Amygdala (tissue), 56 donors: ENCODE results near the gene GORASP1.

Experiments
- DNase-seq, 56 donors: peaks; one replicate each; lab custom pipeline; 2025; lab: John Stamatoyannopoulos, UW

The GORASP1 gene

GRCh38 chr3:39142067-39142466 is 34.6 kb upstream of the GORASP1 start:
- DNase-seq: no peak

- no peak for DNase-seq
These were observed 34.0 kb upstream of the GORASP1 start for GRCh38 chr3:39141171-39141995.

GRCh38 chr3:39140341-39140971 is 33.0 kb upstream of the GORASP1 start:
- DNase-seq: no peak

GRCh38 chr3:39139442-39139841 is 32.0 kb upstream of the GORASP1 start:
- no peak for DNase-seq

GRCh38 chr3:39138804-39139415 is 31.5 kb upstream of the GORASP1 start:
- DNase-seq: peak in 39 of 56 donors; percentile 13 to 80 (median 52)

- DNase-seq: no peak
These were observed 30.8 kb upstream of the GORASP1 start for GRCh38 chr3:39137991-39138803.

DNA sequence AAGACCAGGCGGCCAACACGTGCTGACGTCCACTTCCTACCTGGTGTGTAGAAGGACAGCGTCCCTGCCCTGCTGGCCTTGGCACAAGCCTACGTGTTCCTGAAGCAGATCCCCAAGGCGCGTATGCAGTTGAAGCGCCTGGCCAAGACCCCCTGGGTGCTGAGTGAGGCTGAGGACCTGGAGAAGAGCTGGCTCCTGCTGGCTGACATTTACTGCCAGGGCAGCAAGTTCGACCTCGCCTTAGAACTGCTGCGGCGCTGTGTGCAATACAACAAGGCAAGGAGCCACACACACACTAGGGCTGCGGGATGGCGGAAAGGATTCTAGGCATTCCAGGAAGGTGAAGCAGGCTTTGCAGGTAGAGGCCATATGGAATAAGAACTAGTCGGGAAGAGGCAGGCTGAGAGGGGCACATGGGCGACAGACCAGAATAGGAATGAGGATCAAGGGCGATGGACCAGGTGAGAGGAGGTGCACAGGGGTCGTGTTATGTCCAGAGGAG is 30.1 kb upstream of the GORASP1 start:
- no peak for DNase-seq

DNA sequence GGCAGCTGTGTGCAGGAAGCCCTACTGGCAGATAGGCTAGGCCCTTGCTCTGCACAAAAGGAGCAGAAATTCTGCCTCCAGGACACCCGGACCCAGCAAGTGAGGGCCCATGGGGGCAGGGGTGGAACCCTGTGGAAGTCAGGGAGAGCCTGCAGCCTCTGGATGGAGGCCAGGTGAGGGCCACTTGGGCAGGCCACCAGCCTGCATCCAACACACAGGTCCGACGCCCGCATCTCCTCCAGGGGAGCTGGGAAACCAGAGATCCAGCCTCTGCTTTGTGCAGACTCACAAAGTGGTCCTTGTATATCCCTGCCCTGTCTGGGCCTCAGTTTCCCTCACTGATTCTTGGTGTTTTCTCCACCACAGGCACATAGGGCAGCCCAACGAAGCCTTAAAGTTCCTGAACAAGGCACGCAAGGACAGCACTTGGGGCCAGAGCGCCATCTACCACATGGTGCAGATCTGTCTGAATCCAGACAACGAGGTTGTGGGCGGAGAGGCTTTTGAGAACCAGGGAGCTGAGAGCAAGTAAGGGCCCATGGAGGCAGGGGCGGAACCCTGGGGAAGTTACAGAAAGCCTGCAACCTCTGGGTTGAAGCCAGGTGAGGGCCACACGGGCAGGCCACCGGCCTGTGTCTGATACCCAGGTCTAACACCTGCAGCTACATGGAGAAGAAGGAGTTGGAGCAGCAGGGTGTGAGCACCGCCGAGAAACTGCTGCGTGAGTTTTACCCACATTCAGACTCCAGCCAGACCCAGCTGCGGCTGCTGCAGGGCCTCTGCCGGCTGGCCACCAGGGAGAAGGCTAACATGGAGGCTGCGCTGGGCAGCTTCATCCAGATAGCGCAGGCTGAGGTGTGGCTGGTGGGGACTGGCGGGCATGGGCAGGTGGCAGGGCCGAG is 29.4 kb upstream of the GORASP1 start:
- no peak for DNase-seq

GRCh38 chr3:39135170-39135805 is 27.9 kb upstream of the GORASP1 start:
- no peak for DNase-seq

DNA sequence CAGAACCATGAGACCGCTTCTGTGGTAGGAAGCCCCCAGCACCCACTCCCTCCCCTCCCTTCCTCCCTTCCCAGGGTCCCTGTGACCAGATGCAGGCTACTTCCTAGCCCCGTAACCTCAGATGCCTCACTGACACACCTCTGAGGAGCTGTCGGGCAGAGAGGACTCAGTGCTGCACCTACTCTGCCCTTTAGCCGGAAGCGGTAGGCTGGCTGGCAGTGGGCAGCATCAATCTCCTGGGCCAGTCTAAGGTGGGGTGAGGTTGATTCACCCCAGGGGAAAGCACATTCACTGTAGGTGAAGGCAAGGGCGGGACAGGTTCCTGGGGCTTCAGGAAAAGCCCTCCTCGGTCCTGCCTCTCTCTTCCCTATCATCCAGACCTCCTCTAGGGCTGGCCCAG is 26.9 kb upstream of the GORASP1 start:
- DNase-seq: no peak

DNA sequence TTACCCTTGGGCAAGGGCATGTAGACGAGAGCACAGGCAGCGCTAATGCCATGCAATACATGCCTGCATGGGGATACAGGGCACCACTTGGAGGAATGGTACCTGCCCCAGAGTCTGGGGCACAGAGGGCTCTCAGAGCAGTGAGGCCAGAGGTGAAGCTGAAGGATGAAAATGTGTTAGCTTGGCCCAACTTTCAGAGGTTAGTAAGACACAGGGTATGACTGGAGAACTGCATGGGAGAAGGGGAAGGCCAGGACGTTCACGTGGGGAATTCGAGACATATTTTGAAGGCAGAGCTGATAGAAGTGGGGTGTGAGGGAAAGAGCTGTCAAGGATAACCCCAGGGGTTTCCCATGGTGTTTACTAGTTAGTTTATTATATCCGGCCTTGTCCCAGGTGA is 26.4 kb upstream of the GORASP1 start:
- no peak for DNase-seq

GRCh38 chr3:39133093-39133490 is 25.7 kb upstream of the GORASP1 start:
- no peak for DNase-seq

DNA sequence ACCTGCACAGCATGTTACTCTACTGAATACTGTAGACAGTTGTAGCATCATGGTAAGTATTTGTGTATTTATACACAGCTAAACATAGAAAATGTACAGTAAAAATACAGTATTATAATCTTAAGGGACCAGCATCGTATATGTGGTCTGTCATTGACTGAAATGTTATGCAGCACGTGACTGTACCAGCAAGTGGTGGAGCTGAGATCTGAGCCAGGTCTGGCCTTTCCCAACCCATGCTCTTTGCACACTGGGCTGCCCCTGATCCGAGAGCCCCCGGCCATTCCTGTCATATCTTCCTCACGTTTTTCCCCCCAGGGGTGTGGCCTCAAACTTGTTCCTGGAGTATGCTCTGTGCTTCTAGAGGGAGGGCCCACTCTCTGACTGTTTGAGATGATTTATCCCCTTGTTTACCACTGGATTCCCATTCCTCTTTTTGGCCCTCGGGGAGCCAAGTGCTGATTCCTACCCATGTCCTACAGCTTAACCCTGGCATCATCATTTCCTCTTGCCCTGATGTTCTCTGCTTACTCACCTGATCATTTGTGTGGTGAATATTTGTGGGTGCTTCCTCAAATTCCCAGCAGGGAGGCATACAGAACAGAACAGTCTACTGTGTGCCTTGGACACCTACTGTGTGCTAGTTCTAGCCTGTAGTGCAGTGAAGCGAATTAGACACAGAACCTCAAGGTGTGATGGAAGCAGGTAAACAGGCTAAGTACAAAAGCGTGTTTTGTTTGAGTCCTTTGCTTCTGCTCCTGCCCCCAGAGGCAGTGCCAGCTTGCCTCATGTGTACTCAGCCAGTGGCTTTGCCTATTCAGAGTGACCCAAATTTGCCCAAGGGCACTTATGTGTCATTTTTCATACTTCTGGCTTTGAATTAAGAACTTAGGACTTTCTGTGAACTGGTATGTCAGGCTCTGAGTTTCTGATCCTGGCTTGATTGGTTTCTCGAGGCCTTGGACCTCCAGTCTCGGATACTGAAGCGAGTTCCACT is 25.0 kb upstream of the GORASP1 start:
- no peak for DNase-seq

DNA sequence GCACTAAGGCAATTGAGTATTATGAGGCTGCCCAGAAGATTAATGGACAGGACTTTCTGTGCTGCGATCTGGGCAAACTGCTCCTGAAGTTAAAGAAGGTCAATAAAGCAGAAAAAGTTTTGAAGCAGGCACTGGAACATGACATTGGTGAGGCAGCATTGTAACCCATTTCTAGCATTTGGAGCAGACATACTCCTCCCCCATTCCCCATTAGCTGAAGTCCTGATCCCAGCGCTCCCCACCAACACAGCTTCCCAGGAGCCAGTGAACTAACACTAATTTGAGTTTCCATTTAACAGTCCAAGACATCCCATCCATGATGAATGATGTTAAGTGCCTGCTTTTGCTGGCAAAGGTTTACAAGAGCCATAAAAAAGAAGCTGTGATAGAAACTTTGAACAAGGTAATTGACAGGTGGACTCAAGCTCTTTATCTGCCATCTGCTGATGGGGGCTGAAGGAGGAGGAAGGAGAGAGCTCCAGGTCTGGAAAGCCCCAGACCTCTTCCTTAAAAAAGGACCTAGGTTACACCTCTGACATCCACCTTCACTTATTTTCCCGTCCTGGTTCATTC is 23.4 kb upstream of the GORASP1 start:
- no peak for DNase-seq

DNA sequence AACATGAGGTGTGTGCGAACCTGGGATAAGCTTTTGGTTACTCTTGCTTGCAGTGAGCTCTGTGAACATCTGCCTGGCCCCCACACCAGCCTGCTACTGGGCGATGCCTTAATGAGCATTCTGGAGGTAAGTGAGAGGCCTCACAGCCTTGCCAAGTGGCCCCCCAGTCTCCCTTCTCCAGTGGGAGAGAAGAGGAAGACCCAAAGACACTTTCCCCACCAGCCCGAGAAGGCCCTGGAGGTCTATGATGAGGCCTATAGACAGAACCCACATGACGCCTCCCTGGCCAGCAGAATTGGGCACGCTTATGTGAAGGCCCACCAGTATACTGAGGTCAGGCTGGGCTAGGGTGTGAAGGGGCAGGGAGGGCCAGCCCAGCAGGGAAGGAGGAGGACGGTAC is 22.6 kb upstream of the GORASP1 start:
- DNase-seq: no peak

GRCh38 chr3:39128951-39129350 is 21.5 kb upstream of the GORASP1 start:
- DNase-seq: no peak

DNA sequence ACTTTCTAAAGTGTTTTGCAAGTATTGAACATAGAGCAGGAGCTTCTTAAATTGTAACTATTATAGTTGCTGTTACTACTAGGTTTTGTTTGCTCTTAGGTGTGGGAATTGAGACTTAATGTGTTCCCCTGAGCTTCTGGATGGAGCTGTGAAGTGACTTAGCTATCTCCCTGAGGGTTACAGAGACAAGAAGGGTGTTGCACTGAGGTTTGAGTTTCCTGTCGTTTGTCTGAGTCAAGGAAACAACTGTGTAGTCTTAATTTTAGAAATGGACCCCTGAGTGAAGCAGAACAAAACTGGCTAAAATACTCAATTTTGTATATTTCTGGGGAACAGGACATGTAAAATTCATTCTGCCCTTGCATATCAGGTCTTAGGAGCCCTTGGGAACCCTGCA is 20.5 kb upstream of the GORASP1 start:
- no peak for DNase-seq
